Measurements from ENCODE around the gene PDP2. TPM values are rescaled to one million over a fixed set of nuclear protein-coding genes. Genes with fewer than 3 reads are reported as not detected.

The PDP2 gene
- total RNA-seq, 6 donors from 2014 or later: 12.3 to 24.6 (median 17.4) TPM

DNA sequence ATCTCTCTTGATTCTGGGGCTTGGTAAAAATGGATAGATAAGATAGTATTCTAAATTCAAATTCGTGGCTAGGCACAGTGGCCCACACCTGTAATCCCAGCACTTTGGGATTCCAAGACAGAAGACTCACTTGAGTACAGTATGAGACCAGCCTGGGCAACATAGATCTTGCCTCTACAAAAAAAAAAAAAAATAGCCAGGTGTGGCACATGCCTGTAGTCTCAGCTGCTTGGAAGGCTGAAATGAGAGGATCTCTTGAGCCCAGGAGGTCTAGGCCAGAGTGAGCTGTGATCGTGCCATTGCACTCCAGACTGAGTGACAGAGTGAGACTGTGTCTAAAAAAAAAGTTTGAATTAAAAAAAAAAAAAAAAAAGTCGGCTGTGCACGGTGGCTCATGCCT, 9.3 kb downstream of the PDP2 start:
- WGBS, 2 donors: 70 to 80% methylated on average over 4 of the region's 4 CpGs

DNA sequence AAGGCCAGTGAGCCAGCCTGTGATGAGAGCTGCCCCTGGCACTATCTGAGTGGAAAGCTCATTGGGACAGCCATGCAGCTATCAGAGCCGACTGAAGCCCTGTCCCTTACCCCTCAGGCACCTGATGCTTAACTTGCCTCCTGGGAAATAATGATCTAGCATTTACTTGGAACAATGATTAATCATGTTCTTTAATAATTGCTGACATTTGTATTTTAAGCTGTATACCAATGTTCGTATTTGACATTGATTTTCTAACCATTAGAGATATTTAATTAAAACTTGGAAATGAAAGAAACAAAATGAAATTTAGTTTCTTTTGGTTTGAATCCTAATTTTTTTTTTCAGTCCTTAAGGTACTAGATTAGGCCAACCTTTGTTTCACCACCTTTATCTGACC, 10.5 kb downstream of the PDP2 start:
- Histone ChIP-seq H3K27me3 (no peaks in the 10 kb centered on the region), H3K4me1 (peaks cover 0 to 12% (median 2%) of the 10 kb centered on the region in 4 donors), H3K9me3 (no peaks in the 10 kb centered on the region), H3K27ac (no peak overlapping the region), H3K4me3 (no peak overlapping the region), H3K36me3 (peaks cover 0 to 11% (median 0%) of the 10 kb centered on the region in 4 donors)
- 84 to 92% methylated on average over 2 of the region's 2 CpGs for WGBS, 2 donors
- TF ChIP-seq POLR2A (IDR thresholded peaks at IDR 0.05): no peak
- no peak for TF ChIP-seq POLR2AphosphoS5 (IDR thresholded peaks at IDR 0.05)
- TF ChIP-seq, protein P1, sequence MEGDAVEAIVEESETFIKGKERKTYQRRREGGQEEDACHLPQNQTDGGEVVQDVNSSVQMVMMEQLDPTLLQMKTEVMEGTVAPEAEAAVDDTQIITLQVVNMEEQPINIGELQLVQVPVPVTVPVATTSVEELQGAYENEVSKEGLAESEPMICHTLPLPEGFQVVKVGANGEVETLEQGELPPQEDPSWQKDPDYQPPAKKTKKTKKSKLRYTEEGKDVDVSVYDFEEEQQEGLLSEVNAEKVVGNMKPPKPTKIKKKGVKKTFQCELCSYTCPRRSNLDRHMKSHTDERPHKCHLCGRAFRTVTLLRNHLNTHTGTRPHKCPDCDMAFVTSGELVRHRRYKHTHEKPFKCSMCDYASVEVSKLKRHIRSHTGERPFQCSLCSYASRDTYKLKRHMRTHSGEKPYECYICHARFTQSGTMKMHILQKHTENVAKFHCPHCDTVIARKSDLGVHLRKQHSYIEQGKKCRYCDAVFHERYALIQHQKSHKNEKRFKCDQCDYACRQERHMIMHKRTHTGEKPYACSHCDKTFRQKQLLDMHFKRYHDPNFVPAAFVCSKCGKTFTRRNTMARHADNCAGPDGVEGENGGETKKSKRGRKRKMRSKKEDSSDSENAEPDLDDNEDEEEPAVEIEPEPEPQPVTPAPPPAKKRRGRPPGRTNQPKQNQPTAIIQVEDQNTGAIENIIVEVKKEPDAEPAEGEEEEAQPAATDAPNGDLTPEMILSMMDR (IDR thresholded peaks at IDR 0.05): no peak
- no peak for TF ChIP-seq EP300 (IDR thresholded peaks at IDR 0.05)
- no peak for ATAC-seq (ENCODE audit: low FRiP score in 2 of 2)
- no peak for DNase-seq

More for the DNA sequence above, 9.3 kb downstream of the PDP2 start:
- ATAC-seq (ENCODE audit: low FRiP score in 2 of 2) (no peak), DNase-seq (no peak)
- Histone ChIP-seq H3K27me3 (no peaks in the 10 kb centered on the region), H3K4me1 (peaks cover 0 to 23% (median under 1%) of the 10 kb centered on the region in 4 donors), H3K4me3 (no peak overlapping the region), H3K27ac (no peak overlapping the region), H3K9me3 (no peaks in the 10 kb centered on the region), H3K36me3 (peaks cover 3 to 22% (median 10%) of the 10 kb centered on the region in 4 donors)
- TF ChIP-seq POLR2AphosphoS5 (IDR thresholded peaks at IDR 0.05) (no peak), EP300 (IDR thresholded peaks at IDR 0.05) (no peak), POLR2A (IDR thresholded peaks at IDR 0.05) (no peak)
- TF ChIP-seq, protein P1 (IDR thresholded peaks at IDR 0.05): no peak

DNA sequence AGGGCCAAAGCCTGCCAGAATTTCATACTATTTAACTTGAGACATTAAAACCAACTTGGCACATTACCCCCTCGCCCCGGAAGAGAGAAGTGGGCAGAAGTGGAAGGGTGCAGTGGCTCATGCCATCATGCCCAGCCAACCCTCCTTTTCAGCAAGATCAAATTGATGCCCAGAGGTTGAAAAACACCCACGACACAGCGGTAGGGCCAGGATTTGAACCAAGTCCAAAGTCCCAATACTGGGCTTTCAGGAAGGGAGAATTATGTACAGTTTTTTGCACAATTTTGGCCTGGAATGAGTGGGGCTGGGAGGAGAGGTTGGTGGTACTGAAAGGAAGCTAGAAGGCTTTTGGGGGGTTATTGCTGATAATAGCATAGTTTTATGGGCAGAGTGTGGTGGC, 11.0 kb downstream of the PDP2 start:
- TF ChIP-seq POLR2AphosphoS5 (IDR thresholded peaks at IDR 0.05) (no peak), POLR2A (IDR thresholded peaks at IDR 0.05) (no peak), EP300 (IDR thresholded peaks at IDR 0.05) (no peak)
- TF ChIP-seq, protein P1 (IDR thresholded peaks at IDR 0.05): no peak
- no peak overlapping the region for H3K4me3 ChIP-seq
- H3K27me3 ChIP-seq: no peaks in the 10 kb centered on the region
- H3K4me1 ChIP-seq: peaks cover 0 to 7% (median 2%) of the 10 kb centered on the region in 4 donors
- H3K27ac ChIP-seq: no peak overlapping the region
- no peaks in the 10 kb centered on the region for H3K9me3 ChIP-seq
- ATAC-seq (ENCODE audit: low FRiP score in 2 of 2) (no peak), DNase-seq (no peak)
- 74 to 87% methylated on average over 4 of the region's 4 CpGs for WGBS, 2 donors
- H3K36me3 ChIP-seq: peaks cover 0 to 9% (median 0%) of the 10 kb centered on the region in 4 donors

DNA sequence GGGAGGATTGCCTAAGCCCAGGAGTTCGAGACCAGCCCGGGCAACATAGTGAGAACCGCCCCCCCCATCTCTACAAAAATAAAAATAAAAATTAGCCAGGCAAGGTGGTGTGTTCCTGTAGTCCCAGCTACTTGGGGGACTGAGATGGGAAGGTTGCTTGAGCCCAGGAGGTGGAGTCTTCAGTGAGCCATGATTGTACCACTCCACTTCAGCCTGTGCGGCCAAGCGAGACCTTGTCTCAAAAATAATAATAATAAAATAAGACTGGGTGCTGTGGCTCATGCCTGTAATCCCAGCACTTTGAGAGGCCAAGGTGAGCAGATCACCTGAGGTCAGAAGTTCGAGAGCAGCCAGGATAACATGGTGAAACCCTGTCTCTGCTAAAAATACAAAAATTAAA, 11.5 kb downstream of the PDP2 start:
- H3K27ac ChIP-seq: no peak overlapping the region
- WGBS, 2 donors: 91 to 93% methylated on average over 6 of the region's 6 CpGs
- no peaks in the 10 kb centered on the region for H3K27me3 ChIP-seq
- peaks cover 0 to 3% (median 1%) of the 10 kb centered on the region in 4 donors for H3K4me1 ChIP-seq
- H3K9me3 ChIP-seq: no peaks in the 10 kb centered on the region
- TF ChIP-seq POLR2A (IDR thresholded peaks at IDR 0.05) (no peak), EP300 (IDR thresholded peaks at IDR 0.05) (no peak)
- TF ChIP-seq, protein P1 (IDR thresholded peaks at IDR 0.05): no peak
- no peak for ATAC-seq (ENCODE audit: low FRiP score in 2 of 2)
- H3K36me3 ChIP-seq: peaks cover 0 to 5% (median 0%) of the 10 kb centered on the region in 4 donors
- DNase-seq: no peak
- H3K4me3 ChIP-seq: no peak overlapping the region

DNA sequence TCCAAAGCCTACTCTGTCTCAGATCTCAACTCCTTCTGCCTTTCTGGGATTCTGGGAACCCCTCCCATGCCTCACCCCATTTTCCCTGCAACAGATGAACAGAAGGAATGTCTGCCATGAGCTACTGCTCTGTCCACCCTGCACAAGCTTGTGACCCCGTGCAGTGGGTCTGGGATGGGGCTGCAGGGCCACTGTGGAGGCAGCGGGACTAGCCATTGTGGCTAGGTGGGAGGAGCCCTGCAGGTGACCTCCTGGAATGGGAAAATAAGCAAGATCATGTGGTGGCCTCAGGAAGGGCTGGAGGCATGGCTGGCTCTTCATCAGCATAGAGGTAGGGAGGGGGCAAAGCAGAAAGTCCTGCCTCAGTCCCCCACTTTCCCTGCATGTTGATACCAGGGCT, 13.7 kb downstream of the PDP2 start:
- Histone ChIP-seq H3K36me3 (peaks cover 0 to 3% (median 0%) of the 10 kb centered on the region in 4 donors), H3K27ac (no peak overlapping the region), H3K4me3 (no peak overlapping the region), H3K9me3 (no peaks in the 10 kb centered on the region), H3K27me3 (no peaks in the 10 kb centered on the region), H3K4me1 (peaks cover 0 to 10% (median 4%) of the 10 kb centered on the region in 4 donors)
- DNase-seq (no peak), ATAC-seq (ENCODE audit: low FRiP score in 2 of 2) (no peak)
- 75 to 86% methylated on average over 2 of the region's 2 CpGs for WGBS, 2 donors
- TF ChIP-seq POLR2A (IDR thresholded peaks at IDR 0.05) (no peak), EP300 (IDR thresholded peaks at IDR 0.05) (no peak), POLR2AphosphoS5 (IDR thresholded peaks at IDR 0.05) (no peak)
- TF ChIP-seq, protein P1 (IDR thresholded peaks at IDR 0.05): no peak
